Stimulated activated CD8-positive, alpha-beta memory T cell treated with anti-CD3 and anti-CD28 coated beads, Interleukin-7, amount 100 ng/mL, for 1 hour (primary cell): Measurements from ENCODE around the gene ADAMTSL5.
"Not testable (repeated sequence)": the region's sequence is repeated elsewhere in the genome, so short reads cannot be mapped to it uniquely, and the experiment has no call there.

ENCODE experiments used
- DNase-seq, 2 donors: peaks; one replicate each; pipeline ENCODE4 v3.0.0-alpha.2; 2020; ENCODE audit warnings: low read depth in 2 of 2

Gene ADAMTSL5

GRCh38 chr19:1511318-1512317 lies 1.2 kb downstream of the ADAMTSL5 start:
- DNase-seq = no peak

DNA sequence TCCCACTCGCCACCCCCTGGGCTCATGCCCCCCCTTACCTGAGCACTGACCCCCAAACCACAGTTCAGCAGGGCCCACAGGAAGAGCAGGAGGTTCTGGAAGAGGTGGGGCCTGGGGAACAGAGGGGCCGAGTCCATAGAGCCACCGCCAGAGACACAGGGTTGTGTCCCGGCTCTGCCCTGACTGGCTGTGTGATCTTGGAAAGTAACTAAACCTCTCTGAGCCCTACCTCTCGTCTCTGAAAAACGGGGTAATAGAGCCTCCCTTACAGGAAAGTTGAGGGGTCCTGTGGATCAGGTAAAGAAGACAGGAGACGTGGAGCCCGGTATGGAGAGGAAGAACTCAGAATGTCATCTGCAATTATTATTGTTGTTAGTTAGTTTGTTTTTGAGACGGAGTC lies 2.0 kb downstream of the ADAMTSL5 start:
- no peak for DNase-seq

GRCh38 chr19:1510442-1510806 lies 2.4 kb downstream of the ADAMTSL5 start:
- no peak for DNase-seq

GRCh38 chr19:1509602-1510441 lies 3.0 kb downstream of the ADAMTSL5 start:
- DNase-seq = no peak

DNA sequence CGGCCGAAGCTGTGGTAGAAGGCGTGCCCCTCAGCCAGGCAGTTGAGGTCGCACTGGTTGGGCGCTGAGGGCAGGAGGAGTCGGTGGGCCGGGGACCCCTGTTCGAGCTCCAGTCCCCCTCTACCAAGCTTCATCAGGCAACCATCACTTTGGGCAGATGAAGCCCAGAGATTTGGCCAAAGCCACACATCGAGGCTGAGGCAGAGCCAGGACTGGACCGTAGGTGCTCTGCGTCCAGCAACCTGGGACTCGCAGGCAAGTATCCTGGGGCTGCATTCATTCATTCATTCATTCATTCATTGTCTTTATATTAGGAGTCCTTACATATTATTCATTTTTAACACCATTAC lies 4.3 kb downstream of the ADAMTSL5 start:
- DNase-seq = no peak

DNA sequence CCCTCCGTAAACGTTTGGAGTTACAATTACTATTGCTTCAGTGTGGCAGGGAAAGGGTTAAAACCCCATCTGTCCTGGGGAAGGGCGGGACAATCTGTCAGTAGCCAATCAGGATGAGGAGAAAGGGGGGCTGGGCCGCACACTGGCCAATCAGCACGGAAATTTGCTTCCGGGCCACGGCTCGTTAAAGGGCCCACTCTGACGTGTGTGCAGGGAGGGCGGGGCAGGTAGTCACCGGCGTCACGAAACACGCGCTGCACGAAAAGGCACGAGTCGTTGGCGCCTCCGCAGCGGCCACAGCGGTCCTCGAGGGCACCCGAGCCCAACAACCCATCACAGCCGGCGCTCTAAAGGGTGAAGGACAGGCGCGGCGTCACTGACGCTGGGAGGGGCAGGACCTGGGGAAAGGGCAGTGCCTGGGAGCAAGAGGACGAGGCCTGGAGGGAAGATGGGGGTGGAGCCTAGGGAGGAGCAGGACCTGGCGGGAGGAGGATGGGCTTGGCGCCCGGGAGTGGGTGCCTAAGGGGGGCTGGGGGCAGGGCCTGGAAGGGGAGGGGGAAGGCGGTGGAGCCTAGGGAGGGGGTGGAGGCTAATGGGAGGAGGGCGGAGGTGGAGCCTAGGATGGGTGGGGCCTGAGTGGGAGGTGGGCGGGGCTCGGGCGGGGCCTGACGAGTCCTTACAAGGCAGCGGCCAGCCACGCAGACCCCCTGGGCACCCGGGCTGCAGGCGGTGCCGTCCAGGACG lies 4.9 kb downstream of the ADAMTSL5 start:
- peak; percentile 71 to 76 for DNase-seq

- no peak for DNase-seq
Observed at GRCh38 chr19:1507192-1507660, 5.6 kb downstream of the ADAMTSL5 start.

DNA sequence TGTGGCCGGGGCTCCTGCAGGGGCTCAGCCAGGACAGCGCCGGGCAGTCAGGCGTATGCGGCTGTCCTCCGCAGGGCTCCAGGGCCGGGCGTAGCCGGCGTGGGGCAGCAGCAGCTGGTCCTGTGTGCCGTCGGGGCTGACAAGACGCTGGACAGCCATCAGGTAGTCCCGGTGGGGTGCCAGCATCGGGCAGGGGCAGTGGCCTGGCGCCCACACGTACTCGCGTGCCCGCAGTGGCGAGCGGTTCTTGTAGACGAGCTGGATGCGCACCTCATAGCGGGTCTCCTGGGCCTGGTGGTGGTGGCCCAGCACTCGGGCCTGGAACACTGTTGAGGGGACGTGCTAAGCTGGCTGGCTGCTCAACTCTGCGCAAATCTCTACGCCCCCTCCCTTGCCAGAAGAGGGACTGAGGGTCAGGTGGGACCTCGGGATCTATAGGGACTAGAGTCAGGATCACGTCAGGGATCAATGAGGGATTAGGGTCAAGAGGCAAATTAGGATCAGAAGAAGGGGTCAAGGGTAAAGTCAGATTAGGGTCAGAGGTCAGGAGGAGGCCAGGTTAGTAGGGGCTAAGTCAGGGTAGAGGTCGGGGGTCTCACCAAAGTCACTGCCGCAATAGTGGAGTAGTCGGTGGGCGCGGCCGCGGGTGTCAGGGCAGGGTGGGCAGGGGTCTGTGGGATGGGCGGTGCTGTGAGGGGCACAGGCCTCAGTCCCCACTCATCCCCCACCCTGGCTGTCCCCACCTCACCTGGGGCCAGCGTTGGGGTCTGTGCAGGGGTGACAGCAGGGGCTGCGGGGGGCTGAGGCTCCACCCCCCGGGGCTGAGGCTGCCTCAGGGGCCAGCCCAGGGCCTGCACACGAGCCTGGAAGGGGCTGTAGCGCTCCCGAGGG lies 6.6 kb downstream of the ADAMTSL5 start:
- no peak for DNase-seq

- no peak for DNase-seq
Observed at GRCh38 chr19:1505012-1505411, 7.8 kb downstream of the ADAMTSL5 start.

- no peak for DNase-seq
Observed at GRCh38 chr19:1503925-1504773, 8.7 kb downstream of the ADAMTSL5 start.

DNA sequence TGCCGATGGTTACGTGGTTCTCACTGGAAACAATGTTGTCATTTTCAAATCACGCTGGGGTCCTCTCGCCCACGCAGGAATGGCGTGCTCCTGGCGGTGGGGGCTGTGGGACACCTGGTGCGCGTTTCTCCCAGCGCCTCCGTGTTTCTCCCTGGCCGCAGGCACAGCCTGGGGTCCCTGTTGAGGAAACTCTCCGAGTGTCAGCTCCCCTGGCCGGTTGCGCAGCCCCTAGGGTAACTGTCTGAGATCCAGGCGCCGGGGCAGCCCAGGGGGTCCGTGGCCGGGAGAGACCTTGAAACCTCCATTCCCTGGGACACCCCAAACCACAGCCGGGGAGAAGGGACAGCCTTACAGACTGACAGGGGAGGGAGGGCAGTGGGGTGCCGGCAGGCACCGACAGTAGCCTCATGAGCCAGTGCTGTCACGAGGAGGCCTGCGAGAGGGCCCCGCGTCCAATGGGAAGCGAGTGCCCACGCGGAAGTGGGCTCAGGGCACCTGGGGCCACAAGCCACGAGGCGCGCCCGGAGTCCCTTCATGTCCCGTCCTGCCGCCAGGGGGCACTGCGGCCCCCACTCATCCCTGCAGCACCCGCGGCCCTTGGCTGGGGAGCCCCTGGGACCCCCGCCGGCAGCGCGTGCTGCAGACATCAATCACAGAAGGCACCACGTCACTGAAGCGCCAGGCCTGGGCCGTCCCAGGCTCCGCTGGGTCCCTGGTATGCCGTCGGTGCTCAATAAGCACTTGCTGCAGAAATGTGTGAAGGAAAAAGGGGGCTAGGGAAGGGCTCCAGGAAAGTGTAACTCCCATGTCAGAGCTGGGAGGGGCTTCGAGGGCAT lies 9.5 kb downstream of the ADAMTSL5 start:
- peak; percentile 25 to 31 for DNase-seq

- DNase-seq = no peak
Observed at GRCh38 chr19:1502433-1503088, 10.3 kb downstream of the ADAMTSL5 start.

- no peak for DNase-seq
Observed at GRCh38 chr19:1501200-1501595, 11.6 kb downstream of the ADAMTSL5 start.

DNA sequence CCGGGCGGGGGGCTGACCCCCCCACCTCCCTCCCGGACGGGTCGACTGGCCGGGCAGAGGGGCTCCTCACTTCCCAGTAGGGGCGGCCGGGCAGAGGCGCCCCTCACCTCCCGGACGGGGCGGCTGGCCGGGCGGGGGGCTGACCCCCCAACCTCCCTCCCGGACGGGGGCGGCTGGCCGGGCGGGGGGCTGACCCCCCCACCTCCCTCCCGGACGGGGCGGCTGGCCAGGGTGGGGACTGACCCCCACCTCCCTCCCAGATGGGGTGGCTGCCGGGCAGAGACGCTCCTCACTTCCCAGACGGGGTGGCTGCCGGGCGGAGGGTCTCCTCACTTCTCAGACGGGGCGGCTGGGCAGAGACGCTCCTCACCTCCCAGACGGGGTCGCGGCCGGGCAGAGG lies 13.6 kb downstream of the ADAMTSL5 start:
- DNase-seq = not testable (repeated sequence)

GRCh38 chr19:1497578-1498235 lies 15.1 kb downstream of the ADAMTSL5 start:
- no peak for DNase-seq

- no peak for DNase-seq
Observed at GRCh38 chr19:1496714-1497577, 15.9 kb downstream of the ADAMTSL5 start.
